H1 (cell line): ENCODE measurements around the gene GOLGA3.

Experiments used
- BCL11A ChIP-seq, 2 experiments: IDR thresholded peaks; one replicate each; pipeline ENCODE4 v1.6.1; 2011; ENCODE audit warnings: low read depth in 2 of 2, low read length in 2 of 2, mild to moderate bottlenecking in 2 of 2
- TF ChIP-seq, protein P1 (sequence below), 3 experiments: IDR thresholded peaks; 1 replicate in 2 of 3; 2 replicates in 1 of 3; pipeline versions ENCODE4 v1.5.1 to v1.6.1; 2011; ENCODE audit warnings: low read length in 3 of 3, mild to moderate bottlenecking in 3 of 3, inconsistent platforms in 2 of 3, low read depth in 1 of 3, moderate library complexity in 1 of 3; ENCODE audit not compliant: insufficient read depth in 1 of 3; ENCODE audit errors: control extremely low read depth in 1 of 3

DNA sequence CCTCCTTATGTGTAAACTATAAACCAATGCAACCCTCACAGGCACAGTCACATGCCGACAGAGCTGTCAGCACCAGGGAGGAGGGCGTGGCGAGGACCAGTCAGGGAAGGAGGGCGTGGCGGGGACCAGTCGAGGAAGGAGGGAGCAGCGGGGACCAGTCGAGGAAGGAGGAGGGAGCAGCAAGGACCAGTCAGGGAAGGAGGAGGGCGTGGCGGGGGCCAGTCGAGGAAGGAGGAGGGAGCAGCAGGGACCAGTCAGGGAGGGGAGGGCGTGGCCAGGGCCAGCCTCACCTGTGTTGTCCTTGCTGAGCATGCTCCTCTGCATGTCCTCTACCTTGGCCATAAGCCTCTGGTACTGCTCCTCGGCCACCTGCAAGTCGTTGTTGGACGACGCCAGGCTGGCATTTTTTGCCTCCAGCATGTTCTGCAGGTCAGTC lies 24.2 kb downstream of the GOLGA3 start:
- no peak for TF ChIP-seq BCL11A (IDR thresholded peaks at IDR 0.05; ENCODE audit: low read depth in 2 of 2, low read length in 2 of 2)
- TF ChIP-seq, protein P1, sequence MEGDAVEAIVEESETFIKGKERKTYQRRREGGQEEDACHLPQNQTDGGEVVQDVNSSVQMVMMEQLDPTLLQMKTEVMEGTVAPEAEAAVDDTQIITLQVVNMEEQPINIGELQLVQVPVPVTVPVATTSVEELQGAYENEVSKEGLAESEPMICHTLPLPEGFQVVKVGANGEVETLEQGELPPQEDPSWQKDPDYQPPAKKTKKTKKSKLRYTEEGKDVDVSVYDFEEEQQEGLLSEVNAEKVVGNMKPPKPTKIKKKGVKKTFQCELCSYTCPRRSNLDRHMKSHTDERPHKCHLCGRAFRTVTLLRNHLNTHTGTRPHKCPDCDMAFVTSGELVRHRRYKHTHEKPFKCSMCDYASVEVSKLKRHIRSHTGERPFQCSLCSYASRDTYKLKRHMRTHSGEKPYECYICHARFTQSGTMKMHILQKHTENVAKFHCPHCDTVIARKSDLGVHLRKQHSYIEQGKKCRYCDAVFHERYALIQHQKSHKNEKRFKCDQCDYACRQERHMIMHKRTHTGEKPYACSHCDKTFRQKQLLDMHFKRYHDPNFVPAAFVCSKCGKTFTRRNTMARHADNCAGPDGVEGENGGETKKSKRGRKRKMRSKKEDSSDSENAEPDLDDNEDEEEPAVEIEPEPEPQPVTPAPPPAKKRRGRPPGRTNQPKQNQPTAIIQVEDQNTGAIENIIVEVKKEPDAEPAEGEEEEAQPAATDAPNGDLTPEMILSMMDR (IDR thresholded peaks at IDR 0.05; ENCODE audit: control extremely low read depth in 1 of 3, insufficient read depth in 1 of 3, low read depth in 1 of 3, low read length in 3 of 3) = no peak
